ENCODE results near the gene DCST2. TPM values are rescaled to one million over a fixed set of nuclear protein-coding genes. Genes with fewer than 3 reads are reported as not detected.
A peak's percentile ranks its signal among the peaks of the same experiment; 100 is the strongest.

DCST2 gene
- total and polyA plus RNA-seq, 2 of the 8 experiments (the other 6 are each of a cell fraction or from before 2014, with no cell fraction given): 0.43 to 2.1 TPM

GRCh38 chr1:155080312-155081228 lies 47.0 kb upstream of the DCST2 start (continued):
- TF ChIP-seq, protein P1, sequence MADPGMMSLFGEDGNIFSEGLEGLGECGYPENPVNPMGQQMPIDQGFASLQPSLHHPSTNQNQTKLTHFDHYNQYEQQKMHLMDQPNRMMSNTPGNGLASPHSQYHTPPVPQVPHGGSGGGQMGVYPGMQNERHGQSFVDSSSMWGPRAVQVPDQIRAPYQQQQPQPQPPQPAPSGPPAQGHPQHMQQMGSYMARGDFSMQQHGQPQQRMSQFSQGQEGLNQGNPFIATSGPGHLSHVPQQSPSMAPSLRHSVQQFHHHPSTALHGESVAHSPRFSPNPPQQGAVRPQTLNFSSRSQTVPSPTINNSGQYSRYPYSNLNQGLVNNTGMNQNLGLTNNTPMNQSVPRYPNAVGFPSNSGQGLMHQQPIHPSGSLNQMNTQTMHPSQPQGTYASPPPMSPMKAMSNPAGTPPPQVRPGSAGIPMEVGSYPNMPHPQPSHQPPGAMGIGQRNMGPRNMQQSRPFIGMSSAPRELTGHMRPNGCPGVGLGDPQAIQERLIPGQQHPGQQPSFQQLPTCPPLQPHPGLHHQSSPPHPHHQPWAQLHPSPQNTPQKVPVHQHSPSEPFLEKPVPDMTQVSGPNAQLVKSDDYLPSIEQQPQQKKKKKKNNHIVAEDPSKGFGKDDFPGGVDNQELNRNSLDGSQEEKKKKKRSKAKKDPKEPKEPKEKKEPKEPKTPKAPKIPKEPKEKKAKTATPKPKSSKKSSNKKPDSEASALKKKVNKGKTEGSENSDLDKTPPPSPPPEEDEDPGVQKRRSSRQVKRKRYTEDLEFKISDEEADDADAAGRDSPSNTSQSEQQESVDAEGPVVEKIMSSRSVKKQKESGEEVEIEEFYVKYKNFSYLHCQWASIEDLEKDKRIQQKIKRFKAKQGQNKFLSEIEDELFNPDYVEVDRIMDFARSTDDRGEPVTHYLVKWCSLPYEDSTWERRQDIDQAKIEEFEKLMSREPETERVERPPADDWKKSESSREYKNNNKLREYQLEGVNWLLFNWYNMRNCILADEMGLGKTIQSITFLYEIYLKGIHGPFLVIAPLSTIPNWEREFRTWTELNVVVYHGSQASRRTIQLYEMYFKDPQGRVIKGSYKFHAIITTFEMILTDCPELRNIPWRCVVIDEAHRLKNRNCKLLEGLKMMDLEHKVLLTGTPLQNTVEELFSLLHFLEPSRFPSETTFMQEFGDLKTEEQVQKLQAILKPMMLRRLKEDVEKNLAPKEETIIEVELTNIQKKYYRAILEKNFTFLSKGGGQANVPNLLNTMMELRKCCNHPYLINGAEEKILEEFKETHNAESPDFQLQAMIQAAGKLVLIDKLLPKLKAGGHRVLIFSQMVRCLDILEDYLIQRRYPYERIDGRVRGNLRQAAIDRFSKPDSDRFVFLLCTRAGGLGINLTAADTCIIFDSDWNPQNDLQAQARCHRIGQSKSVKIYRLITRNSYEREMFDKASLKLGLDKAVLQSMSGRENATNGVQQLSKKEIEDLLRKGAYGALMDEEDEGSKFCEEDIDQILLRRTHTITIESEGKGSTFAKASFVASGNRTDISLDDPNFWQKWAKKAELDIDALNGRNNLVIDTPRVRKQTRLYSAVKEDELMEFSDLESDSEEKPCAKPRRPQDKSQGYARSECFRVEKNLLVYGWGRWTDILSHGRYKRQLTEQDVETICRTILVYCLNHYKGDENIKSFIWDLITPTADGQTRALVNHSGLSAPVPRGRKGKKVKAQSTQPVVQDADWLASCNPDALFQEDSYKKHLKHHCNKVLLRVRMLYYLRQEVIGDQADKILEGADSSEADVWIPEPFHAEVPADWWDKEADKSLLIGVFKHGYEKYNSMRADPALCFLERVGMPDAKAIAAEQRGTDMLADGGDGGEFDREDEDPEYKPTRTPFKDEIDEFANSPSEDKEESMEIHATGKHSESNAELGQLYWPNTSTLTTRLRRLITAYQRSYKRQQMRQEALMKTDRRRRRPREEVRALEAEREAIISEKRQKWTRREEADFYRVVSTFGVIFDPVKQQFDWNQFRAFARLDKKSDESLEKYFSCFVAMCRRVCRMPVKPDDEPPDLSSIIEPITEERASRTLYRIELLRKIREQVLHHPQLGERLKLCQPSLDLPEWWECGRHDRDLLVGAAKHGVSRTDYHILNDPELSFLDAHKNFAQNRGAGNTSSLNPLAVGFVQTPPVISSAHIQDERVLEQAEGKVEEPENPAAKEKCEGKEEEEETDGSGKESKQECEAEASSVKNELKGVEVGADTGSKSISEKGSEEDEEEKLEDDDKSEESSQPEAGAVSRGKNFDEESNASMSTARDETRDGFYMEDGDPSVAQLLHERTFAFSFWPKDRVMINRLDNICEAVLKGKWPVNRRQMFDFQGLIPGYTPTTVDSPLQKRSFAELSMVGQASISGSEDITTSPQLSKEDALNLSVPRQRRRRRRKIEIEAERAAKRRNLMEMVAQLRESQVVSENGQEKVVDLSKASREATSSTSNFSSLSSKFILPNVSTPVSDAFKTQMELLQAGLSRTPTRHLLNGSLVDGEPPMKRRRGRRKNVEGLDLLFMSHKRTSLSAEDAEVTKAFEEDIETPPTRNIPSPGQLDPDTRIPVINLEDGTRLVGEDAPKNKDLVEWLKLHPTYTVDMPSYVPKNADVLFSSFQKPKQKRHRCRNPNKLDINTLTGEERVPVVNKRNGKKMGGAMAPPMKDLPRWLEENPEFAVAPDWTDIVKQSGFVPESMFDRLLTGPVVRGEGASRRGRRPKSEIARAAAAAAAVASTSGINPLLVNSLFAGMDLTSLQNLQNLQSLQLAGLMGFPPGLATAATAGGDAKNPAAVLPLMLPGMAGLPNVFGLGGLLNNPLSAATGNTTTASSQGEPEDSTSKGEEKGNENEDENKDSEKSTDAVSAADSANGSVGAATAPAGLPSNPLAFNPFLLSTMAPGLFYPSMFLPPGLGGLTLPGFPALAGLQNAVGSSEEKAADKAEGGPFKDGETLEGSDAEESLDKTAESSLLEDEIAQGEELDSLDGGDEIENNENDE (IDR thresholded peaks at IDR 0.05; ENCODE audit: insufficient replicate concordance, low read length): no peak
- TF ChIP-seq TAF1 (IDR thresholded peaks at IDR 0.05; ENCODE audit: low read depth, low read length): peak; percentile 7; the same call in 1 of the 2 replicates
- TF ChIP-seq KDM4A (IDR thresholded peaks at IDR 0.05; ENCODE audit: low read depth, low read length, severe bottlenecking): peak; percentile 18
- no peak for TF ChIP-seq RFX5 (IDR thresholded peaks at IDR 0.05; ENCODE audit: borderline replicate concordance, low read depth, low read length)
- TF ChIP-seq TAF7 (optimal IDR thresholded peaks at IDR 0.05; ENCODE audit: borderline replicate concordance, low read depth, low read length): no peak
- TF ChIP-seq HDAC2 (IDR thresholded peaks at IDR 0.05; ENCODE audit: borderline replicate concordance in 1 of 2, low read depth in 2 of 2, low read length in 2 of 2): 0 out of 4 replicates have a peak, but pooled peaks of 1 of the 2 experiments have one; percentile 32
- TF ChIP-seq MAFK (IDR thresholded peaks at IDR 0.05; ENCODE audit: low read depth, low read length): no peak

All from H1 (cell line).